Progenitor cell of endocrine pancreas (in vitro differentiated cells): Measurements from ENCODE around the gene ZKSCAN1. TPM values are rescaled to one million over a fixed set of nuclear protein-coding genes. Genes with fewer than 3 reads are reported as not detected.

Experiments
- DNase-seq: peaks from one replicate; pipeline ENCODE4 v3.0.0; 2021; ENCODE audit warnings: low spot score; ENCODE audit not compliant: unreplicated experiment
- H3K27ac Mint-ChIP-seq: 2 replicates; pipeline ENCODE4 v1.8.0; 2021; ENCODE audit warnings: mild to moderate bottlenecking, moderate library complexity, mixed read lengths
- H3K27me3 Mint-ChIP-seq: 2 replicates; pipeline ENCODE4 v1.8.0; 2021; ENCODE audit warnings: mixed read lengths
- H3K36me3 Mint-ChIP-seq: 2 replicates; pipeline ENCODE4 v1.8.0; 2022; ENCODE audit warnings: mixed read lengths; ENCODE audit not compliant: insufficient read depth
- H3K4me1 Mint-ChIP-seq: 2 replicates; pipeline ENCODE4 v1.8.0; 2021; ENCODE audit warnings: low read depth, mixed read lengths
- H3K4me3 Mint-ChIP-seq: 2 replicates; pipeline ENCODE4 v1.8.0; 2021; ENCODE audit warnings: low read depth, mild to moderate bottlenecking, moderate library complexity, mixed read lengths
- H3K9me3 Mint-ChIP-seq: 2 replicates; pipeline ENCODE4 v1.8.0; 2021; ENCODE audit warnings: low read depth, mixed read lengths
- total RNA-seq: library from RNA; stranded (reverse); gene quantifications from 2 replicates; pipeline ENCODE4 v1.2.1, GENCODE V29; 2021
- TF ChIP-seq, protein P1 (sequence below): fragments of 200-600 bp; sonication (generic); IDR thresholded peaks from one replicate; pipeline ENCODE4 v1.5.0; 2021; ENCODE audit warnings: antibody characterized with exemption, mild to moderate bottlenecking; ENCODE audit not compliant: unreplicated experiment

The ZKSCAN1 gene
- total RNA-seq, 1 donor from 2014 or later, result 209 TPM

DNA sequence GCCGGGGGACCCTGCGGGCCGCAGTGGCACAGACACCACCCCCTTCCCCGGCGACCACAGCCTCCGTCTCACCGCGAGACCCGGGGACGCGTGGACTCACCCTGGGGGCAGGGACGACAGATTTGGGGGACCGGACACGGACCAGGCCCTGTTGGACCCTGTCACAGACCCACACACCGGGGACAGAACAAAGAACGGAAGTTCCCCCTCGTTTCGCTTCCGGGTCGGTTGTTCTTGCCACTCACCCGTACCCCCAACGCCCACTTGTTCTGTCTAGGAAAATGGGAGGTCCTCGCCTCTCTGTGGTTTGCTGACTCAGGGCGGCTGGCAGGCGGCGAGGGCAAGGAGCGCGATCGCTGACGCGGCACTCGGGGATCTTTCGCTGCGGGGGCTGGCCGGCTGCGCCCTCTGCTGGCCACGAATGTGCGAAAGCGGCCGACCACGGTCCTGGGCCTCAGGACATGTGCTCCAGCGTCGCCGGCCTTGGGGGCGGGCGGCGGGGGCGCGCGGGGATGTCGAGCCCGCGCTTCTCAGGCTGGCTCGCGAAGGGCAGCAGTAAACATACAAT is 66.2 kb downstream of the ZKSCAN1 start, which contains the start of gene ZNF3:
ZNF3 (minus strand) TSS at position 189 of the 568 bp plus-strand sequence. CDS start 4,366 bp downstream, outside the sequence.
- DNase-seq, result peak; percentile 98
- Mint-ChIP-seq H3K9me3 (peaks cover 8% of the 10 kb centered on the region), H3K4me3 (peak within 1 kb of the TSS; percentile 93), H3K4me1 (peaks cover 16% of the 10 kb centered on the region), H3K27ac (peak within 1 kb of the TSS; percentile 99), H3K36me3 (peaks cover 38% of the 10 kb centered on the region), H3K27me3 (no peaks in the 10 kb centered on the region)
- TF ChIP-seq, protein P1, sequence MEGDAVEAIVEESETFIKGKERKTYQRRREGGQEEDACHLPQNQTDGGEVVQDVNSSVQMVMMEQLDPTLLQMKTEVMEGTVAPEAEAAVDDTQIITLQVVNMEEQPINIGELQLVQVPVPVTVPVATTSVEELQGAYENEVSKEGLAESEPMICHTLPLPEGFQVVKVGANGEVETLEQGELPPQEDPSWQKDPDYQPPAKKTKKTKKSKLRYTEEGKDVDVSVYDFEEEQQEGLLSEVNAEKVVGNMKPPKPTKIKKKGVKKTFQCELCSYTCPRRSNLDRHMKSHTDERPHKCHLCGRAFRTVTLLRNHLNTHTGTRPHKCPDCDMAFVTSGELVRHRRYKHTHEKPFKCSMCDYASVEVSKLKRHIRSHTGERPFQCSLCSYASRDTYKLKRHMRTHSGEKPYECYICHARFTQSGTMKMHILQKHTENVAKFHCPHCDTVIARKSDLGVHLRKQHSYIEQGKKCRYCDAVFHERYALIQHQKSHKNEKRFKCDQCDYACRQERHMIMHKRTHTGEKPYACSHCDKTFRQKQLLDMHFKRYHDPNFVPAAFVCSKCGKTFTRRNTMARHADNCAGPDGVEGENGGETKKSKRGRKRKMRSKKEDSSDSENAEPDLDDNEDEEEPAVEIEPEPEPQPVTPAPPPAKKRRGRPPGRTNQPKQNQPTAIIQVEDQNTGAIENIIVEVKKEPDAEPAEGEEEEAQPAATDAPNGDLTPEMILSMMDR, result peak; percentile 98

DNA sequence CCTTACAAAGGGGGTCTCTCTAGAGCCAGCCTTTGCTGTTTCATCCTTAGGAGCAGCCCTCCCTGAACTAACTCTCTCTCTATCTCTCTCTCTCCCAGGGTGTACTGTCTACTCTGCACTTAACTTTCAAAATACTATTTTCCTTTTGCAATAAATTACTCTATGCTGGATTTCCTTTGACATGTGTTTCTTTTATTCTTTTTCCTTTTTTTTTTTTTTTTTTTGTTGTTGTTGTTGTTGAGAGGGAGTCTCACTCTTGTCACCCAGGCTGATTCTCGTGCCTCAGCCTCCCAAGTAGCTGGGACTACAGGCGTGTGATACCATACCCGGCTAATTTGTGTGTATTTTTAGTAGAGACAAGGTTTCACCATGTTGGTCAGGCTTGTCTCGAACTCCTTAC is 67.6 kb downstream of the ZKSCAN1 start:
- H3K9me3 Mint-ChIP-seq, result peaks cover 3% of the 10 kb centered on the region
- H3K27me3 Mint-ChIP-seq, result no peaks in the 10 kb centered on the region
- peak overlapping the region; percentile 93 for H3K4me3 Mint-ChIP-seq
- H3K4me1 Mint-ChIP-seq, result peaks cover 16% of the 10 kb centered on the region
- peaks cover 27% of the 10 kb centered on the region for H3K36me3 Mint-ChIP-seq
- peak overlapping the region; percentile 99 for H3K27ac Mint-ChIP-seq
- TF ChIP-seq, protein P1, result no peak
- no peak for DNase-seq

DNA sequence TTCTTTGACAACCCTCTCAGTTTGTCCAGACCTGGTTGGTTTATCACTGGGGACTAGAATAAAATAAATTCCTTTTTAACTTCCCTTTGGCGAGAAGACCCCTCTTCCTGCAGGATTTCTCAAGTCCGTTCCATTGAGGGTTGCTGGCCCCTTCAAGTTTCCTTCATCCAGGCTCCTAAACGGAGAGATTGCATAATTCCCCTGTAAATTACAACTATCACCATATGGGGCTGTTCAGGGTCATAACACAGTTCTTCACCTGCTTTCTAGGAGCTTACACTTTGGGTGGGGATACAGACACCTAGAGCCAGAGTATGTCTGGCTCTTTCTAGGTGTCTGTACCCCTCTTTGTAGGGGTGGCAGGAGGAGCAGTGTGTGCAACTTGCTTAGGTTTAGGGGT is 70.1 kb downstream of the ZKSCAN1 start:
- Mint-ChIP-seq H3K36me3 (peaks cover 8% of the 10 kb centered on the region), H3K4me1 (peaks cover 16% of the 10 kb centered on the region), H3K27me3 (no peaks in the 10 kb centered on the region), H3K9me3 (no peaks in the 10 kb centered on the region), H3K4me3 (no peak overlapping the region), H3K27ac (no peak overlapping the region)
- TF ChIP-seq, protein P1, result no peak
- DNase-seq, result no peak

DNA sequence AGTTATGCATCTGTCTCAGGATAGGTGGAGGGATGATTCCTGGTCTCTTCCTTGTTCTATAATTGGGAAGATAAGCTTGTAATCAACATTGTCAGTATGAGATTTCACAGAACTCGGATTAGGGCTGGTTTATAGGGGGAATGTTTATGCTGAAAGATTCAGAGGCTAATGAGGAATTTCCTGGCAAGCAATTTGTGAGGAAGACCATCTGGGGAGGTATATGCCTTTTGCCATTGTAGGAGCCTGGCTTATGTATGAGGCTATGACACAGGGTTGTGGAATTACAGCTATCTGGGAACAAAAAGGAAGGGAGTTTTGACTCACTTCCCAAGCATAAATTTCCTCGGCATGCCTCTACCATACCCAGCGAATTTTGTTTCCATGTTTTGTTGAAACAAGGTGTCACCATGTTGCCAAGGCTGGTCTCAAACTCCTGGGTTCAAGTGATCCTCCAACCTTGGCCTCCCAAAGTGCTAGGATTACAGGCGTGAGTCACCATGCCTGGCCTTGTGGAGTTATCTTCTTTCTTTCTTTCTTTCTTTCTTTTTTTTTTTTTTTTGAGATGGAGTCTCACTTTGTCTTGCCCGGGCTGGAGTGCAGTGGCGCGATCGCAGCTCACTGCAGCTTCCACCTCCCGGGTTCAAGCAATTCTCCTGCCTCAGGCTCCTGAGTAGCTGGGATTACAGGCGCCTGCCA is 71.8 kb downstream of the ZKSCAN1 start:
- TF ChIP-seq, protein P1, result no peak
- H3K9me3 Mint-ChIP-seq, result no peaks in the 10 kb centered on the region
- peak overlapping the region; percentile 67 for H3K27ac Mint-ChIP-seq
- peaks cover 13% of the 10 kb centered on the region for H3K4me1 Mint-ChIP-seq
- peak overlapping the region; percentile 50 for H3K4me3 Mint-ChIP-seq
- no peak for DNase-seq
- peaks cover 9% of the 10 kb centered on the region for H3K36me3 Mint-ChIP-seq
- no peaks in the 10 kb centered on the region for H3K27me3 Mint-ChIP-seq

DNA sequence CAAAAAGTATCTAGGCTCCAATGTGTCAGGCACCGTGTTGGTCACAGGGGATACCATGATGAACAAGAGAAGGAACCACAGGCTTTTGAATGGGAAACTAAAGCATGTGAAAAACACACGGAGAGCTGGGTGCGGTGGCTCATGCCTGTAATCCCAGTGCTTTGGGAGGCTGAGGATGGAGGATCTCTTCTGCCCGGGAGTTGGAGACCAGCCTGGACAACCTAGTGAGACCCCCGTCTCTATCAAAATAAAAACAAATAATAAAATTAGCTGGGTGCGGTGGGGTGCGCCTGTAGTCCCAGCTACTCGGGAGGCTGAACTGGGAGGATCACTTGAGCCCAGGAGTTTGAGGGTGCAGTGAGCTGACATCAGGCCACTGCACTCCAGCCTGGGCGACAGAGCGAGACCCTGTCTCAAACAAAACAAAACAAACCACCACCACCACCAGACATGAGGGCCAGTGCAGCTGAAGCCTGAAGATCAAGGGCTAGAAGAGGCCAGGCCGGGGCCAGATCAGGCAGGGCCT is 72.8 kb downstream of the ZKSCAN1 start:
- DNase-seq, result no peak
- no peaks in the 10 kb centered on the region for H3K9me3 Mint-ChIP-seq
- H3K27me3 Mint-ChIP-seq, result no peaks in the 10 kb centered on the region
- TF ChIP-seq, protein P1, result no peak
- peaks cover 9% of the 10 kb centered on the region for H3K4me1 Mint-ChIP-seq
- peak overlapping the region; percentile 93 for H3K4me3 Mint-ChIP-seq
- peak overlapping the region; percentile 97 for H3K27ac Mint-ChIP-seq
- peaks cover 15% of the 10 kb centered on the region for H3K36me3 Mint-ChIP-seq
